ENCODE data around the gene NCOA3. TPM values are rescaled to one million over a fixed set of nuclear protein-coding genes. Genes with fewer than 3 reads are reported as not detected.

Gene NCOA3
- total and polyA plus RNA-seq, 10 of the 15 experiments (the other 5 are each of a cell fraction or from before 2014, with no cell fraction given), result 16.9 to 96.2 (median 73.6) TPM

DNA sequence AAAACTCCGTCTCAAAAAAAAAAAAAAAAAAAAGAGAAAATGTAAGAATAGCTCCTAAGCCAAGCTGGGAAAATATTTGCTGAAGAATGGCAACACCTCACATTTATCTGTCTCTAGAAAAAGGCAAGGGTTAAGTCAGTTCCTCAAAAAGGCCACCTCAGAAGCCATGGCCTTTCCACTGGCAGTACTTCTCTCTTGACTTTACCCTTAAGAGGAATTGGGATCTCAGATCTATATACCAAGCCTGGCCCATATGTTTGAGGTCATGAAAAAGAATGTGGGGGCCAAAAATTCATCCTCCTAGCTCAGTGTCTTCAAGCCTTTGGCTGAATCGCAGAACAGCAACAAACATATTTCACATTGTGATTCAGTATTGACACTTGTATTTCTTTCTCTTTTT is 10.9 kb upstream of the NCOA3 start (continued):
- TF ChIP-seq POU2F2 (IDR thresholded peaks at IDR 0.05; ENCODE audit: borderline replicate concordance, low read depth, low read length), result no peak
- TF ChIP-seq FOS (IDR thresholded peaks at IDR 0.05; ENCODE audit: borderline replicate concordance, extremely low read depth, insufficient read length), result no peak
- TF ChIP-seq IRF3 (IDR thresholded peaks at IDR 0.05), result no peak
- TF ChIP-seq, protein P1, sequence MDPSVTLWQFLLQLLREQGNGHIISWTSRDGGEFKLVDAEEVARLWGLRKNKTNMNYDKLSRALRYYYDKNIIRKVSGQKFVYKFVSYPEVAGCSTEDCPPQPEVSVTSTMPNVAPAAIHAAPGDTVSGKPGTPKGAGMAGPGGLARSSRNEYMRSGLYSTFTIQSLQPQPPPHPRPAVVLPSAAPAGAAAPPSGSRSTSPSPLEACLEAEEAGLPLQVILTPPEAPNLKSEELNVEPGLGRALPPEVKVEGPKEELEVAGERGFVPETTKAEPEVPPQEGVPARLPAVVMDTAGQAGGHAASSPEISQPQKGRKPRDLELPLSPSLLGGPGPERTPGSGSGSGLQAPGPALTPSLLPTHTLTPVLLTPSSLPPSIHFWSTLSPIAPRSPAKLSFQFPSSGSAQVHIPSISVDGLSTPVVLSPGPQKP (IDR thresholded peaks at IDR 0.05; ENCODE audit: low read depth, low read length), result no peak
- TF ChIP-seq KDM1A (IDR thresholded peaks at IDR 0.05; ENCODE audit: borderline replicate concordance), result no peak
- no peak for TF ChIP-seq NR2C2 (IDR thresholded peaks at IDR 0.05; ENCODE audit: borderline replicate concordance, control insufficient read depth, insufficient read length, low read depth)
- TF ChIP-seq RCOR1 (conservative IDR thresholded peaks at IDR 0.05; ENCODE audit: low read depth, low read length), result no peak
- TF ChIP-seq PML (IDR thresholded peaks at IDR 0.05; ENCODE audit: low read length), result no peak
- TF ChIP-seq ATF3 (IDR thresholded peaks at IDR 0.05; ENCODE audit: borderline replicate concordance, extremely low read depth, low read depth, low read length), result no peak
- no peak for TF ChIP-seq NFYA (IDR thresholded peaks at IDR 0.05; ENCODE audit: borderline replicate concordance, low read depth, low read length)
- TF ChIP-seq IKZF1 (conservative IDR thresholded peaks at IDR 0.05), result 0 out of 2 replicates have a peak, but pooled peaks have one; percentile 27
- no peak for TF ChIP-seq CREB1 (IDR thresholded peaks at IDR 0.05; ENCODE audit: low read depth)
- no peak for TF ChIP-seq SRF (IDR thresholded peaks at IDR 0.05; ENCODE audit: low read depth in 2 of 2, low read length in 2 of 2)
- no peak for TF ChIP-seq ATF7 (IDR thresholded peaks at IDR 0.05; ENCODE audit: low read depth)
- TF ChIP-seq SPI1 (IDR thresholded peaks at IDR 0.05; ENCODE audit: borderline replicate concordance, insufficient read depth, low read depth, low read length), result peak; percentile 79
- TF ChIP-seq ZNF384 (IDR thresholded peaks at IDR 0.05; ENCODE audit: borderline replicate concordance, low read depth, low read length), result no peak
- no peak; the same call in 1 of the 2 replicates for TF ChIP-seq NFXL1 (IDR thresholded peaks at IDR 0.05; ENCODE audit: borderline replicate concordance)
- no peak for TF ChIP-seq SMAD5 (IDR thresholded peaks at IDR 0.05; ENCODE audit: low read depth)
- no peak for TF ChIP-seq NRF1 (conservative IDR thresholded peaks at IDR 0.05; ENCODE audit: low read depth, low read length)
- 0 out of 2 replicates have a peak, but pooled peaks have one; percentile 42 for TF ChIP-seq ZNF687 (IDR thresholded peaks at IDR 0.05)
- TF ChIP-seq MAX (IDR thresholded peaks at IDR 0.05; ENCODE audit: low read depth, low read length), result no peak
- TF ChIP-seq BRCA1 (IDR thresholded peaks at IDR 0.05; ENCODE audit: low read depth, low read length), result no peak
- TF ChIP-seq IRF5 (IDR thresholded peaks at IDR 0.05; ENCODE audit: borderline replicate concordance), result no peak

Measured in GM12878 (cell line).